Naive thymus-derived CD8-positive, alpha-beta T cell (primary cell): ENCODE results near the gene CIB2. TPM values are rescaled to one million over a fixed set of nuclear protein-coding genes. Genes with fewer than 3 reads are reported as not detected.
A peak's percentile ranks its signal among the peaks of the same experiment; 100 is the strongest.

Experiments
- ATAC-seq, 2 donors: fragments of 150-1000 bp; cut with Tn5 transposase in 1 of 2; sonication (Bioruptor Pico), chemical (Tn5 transposase) in 1 of 2; 1 replicate in 1 of 2; 2 replicates in 1 of 2; pipeline ENCODE4 v1.10.0; 2021; ENCODE audit warnings: mild to moderate bottlenecking in 2 of 2, moderate library complexity in 2 of 2
- POLR2A ChIA-PET: fragments of 350-600 bp; sonication (Branson Sonifier 250); formaldehyde crosslinking; loops from one replicate; lab custom pipeline; 2021; ENCODE audit warnings: antibody characterized with exemption; lab: Charles Lee
- DNase-seq, 10 donors: peaks; one replicate each; pipeline versions ENCODE4 v3.0.0 to v3.0.0-alpha.2; 2020 to 2022
- H3K27ac Mint-ChIP-seq, 10 donors: one replicate each; pipeline ENCODE4 v1.8.0; 2020 to 2022; ENCODE audit warnings: mild to moderate bottlenecking in 10 of 10, mixed read lengths in 10 of 10, moderate library complexity in 4 of 10, inconsistent platforms in 1 of 10
- H3K27me3 Mint-ChIP-seq, 5 donors: one replicate each; pipeline ENCODE4 v1.8.0; 2021 to 2022; ENCODE audit warnings: mixed read lengths in 5 of 5
- H3K36me3 Mint-ChIP-seq, 3 donors: one replicate each; pipeline ENCODE4 v1.8.0; 2020 to 2022; ENCODE audit warnings: mixed read lengths in 3 of 3, mild to moderate bottlenecking in 2 of 3, inconsistent platforms in 1 of 3
- H3K4me1 Mint-ChIP-seq, 4 donors: one replicate each; pipeline ENCODE4 v1.8.0; 2021 to 2022; ENCODE audit warnings: mixed read lengths in 4 of 4
- H3K4me3 Mint-ChIP-seq, 10 donors: one replicate each; pipeline ENCODE4 v1.8.0; 2020 to 2022; ENCODE audit warnings: mild to moderate bottlenecking in 10 of 10, mixed read lengths in 10 of 10, moderate library complexity in 6 of 10, inconsistent platforms in 1 of 10
- H3K9me3 Mint-ChIP-seq, 9 donors: one replicate each; pipeline ENCODE4 v1.8.0; 2020 to 2022; ENCODE audit warnings: mixed read lengths in 9 of 9, mild to moderate bottlenecking in 3 of 9, inconsistent platforms in 1 of 9, moderate library complexity in 1 of 9
- polyA plus RNA-seq, 3 donors: library from polyadenylated mRNA; unstranded; fragments of 300-500 nt; fragmentation: Illumina TruSeq; gene quantifications; one replicate each; pipeline ENCODE4 v1.2.3, GENCODE V29; 2021
- total RNA-seq, 8 experiments: library from RNA in 2 of 8; stranded (reverse) in 2 of 8; gene quantifications; one replicate each; pipeline ENCODE4 v1.2.3 and lab custom pipeline; 2021 to 2026

The CIB2 gene
- total and polyA plus RNA-seq, 5 experiments from 2014 or later: 1.2 to 3.4 (median 1.6) TPM

DNA sequence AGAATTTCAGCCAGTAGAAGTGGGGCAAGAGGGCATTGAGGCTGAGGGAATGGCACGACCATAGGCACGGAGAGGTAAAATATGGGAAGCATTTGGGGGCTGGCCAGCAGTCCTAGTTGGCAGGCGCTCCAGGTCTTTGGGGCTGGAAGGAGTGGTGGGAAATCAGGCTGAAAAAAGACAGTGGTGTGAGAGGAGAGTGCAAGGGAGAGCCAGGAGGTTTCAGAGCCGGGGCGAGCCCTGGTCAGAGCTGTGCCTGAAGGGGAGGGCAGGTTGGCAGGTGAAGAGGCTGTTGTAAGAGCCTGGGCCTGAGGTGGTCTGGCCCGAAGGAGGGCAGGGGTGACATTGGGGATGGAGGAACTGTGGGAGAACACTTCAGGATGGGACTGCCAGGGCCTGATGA lies 16.3 kb upstream of the CIB2 start:
- no peak for ATAC-seq
- POLR2A ChIA-PET: interaction anchor here (0.6 to 4.8 kb wide), 3 partner anchors 16 to 1284 kb away, joined by 3 to 29 read pairs (median 3); partner anchors contain the start of gene CIB2
- no peak for DNase-seq
- Mint-ChIP-seq H3K4me3 (peak overlapping the region in 9 of 10 donors; percentile 23 to 89 (median 65)), H3K4me1 (peaks cover 20 to 41% (median 33%) of the 10 kb centered on the region in 4 donors), H3K36me3 (no peaks in the 10 kb centered on the region), H3K27ac (peak overlapping the region in 8 of 10 donors; percentile 15 to 80 (median 53)), H3K9me3 (no peaks in the 10 kb centered on the region), H3K27me3 (no peaks in the 10 kb centered on the region)

DNA sequence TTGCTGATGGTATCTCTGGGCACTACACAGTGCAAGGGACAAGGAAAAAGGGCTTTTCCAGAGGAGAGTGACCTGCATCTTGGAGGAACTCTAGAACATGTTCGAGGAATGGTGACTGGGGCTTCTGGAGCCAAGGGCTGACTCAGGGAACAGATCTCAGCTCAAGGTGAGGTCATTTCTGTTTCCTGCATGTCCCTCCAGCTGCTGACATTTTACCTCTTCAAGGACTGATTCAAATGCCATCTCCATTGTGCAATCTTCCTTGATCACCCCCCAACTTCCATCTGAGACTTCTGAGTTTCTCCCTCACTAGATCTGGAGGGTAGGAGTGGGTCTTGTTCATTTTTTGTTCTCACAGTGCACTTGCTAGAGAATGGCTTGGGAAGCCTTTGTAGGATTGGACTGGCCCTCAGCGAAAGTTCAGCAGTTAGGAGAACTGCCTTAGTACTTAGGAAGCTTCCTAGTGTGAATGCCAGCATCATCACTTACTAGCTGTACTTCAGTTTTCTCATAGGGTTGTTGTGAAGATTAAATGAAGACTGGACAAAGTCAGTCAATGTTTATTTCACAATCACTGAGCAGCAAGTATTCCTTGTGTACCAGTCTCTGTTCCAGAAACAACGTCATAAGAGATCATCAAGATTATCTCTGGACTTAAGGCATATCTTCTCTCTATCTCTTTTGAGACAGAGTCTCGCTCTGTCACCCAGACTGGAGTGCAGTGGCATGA lies 15.3 kb upstream of the CIB2 start:
- Mint-ChIP-seq H3K36me3 (no peaks in the 10 kb centered on the region), H3K27me3 (no peaks in the 10 kb centered on the region), H3K27ac (peak overlapping the region in 1 of 10 donors; percentile 34), H3K4me3 (no peak overlapping the region), H3K9me3 (no peaks in the 10 kb centered on the region), H3K4me1 (peaks cover 22 to 36% (median 31%) of the 10 kb centered on the region in 4 donors)
- POLR2A ChIA-PET: interaction anchor here (0.6 to 4.8 kb wide), 2 partner anchors 15 to 390 kb away, joined by 3 to 29 read pairs; partner anchors contain the start of gene CIB2
- no peak for ATAC-seq
- DNase-seq: no peak

DNA sequence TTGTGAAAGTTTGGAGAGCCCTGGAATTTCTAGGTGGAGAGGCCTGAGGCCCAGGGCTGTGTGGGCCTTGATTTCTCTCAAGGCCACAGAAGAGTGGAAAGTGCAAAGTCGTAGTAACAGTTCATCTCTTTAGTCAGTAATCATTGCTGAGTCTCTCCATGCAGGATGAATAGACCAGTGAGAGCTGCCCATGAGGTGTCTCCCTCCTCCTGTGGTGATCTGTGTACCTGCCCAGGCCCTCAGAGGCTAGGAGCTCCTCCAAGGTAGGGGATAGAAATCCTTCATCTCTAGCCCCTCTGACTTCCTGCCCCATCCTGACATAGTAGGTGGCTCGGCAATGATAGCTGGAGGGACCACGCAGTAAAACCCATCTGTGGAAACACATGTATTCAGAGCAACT lies 11.1 kb upstream of the CIB2 start:
- Mint-ChIP-seq H3K27me3 (no peaks in the 10 kb centered on the region), H3K27ac (no peak overlapping the region), H3K36me3 (no peaks in the 10 kb centered on the region), H3K4me3 (no peak overlapping the region), H3K4me1 (peaks cover 2 to 4% (median 3%) of the 10 kb centered on the region in 4 donors), H3K9me3 (no peaks in the 10 kb centered on the region)
- POLR2A ChIA-PET: no interaction called here
- no peak for DNase-seq
- ATAC-seq: no peak

DNA sequence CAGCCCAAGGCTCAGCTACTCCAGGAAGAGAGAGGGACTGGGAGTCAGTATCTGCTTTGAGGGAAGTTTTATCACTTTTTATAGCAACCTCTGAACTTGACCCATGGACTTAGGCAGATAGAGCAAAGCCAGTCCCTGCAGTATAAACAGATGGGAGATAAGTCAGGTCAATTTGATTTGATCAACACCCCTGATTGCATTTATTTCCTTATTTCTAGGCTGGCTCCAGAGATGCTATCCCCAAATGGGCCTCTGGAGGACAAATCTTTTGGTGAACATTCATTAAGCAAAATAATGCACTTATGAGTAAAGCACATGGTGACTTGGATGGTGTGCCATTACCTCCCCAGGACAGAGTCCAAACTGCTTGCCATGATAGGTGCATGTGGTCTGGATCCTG lies 9.0 kb upstream of the CIB2 start:
- no peak for DNase-seq
- H3K4me1 Mint-ChIP-seq: peaks cover 0 to 2% (median under 1%) of the 10 kb centered on the region in 4 donors
- no peaks in the 10 kb centered on the region for H3K9me3 Mint-ChIP-seq
- no peak overlapping the region for H3K27ac Mint-ChIP-seq
- H3K27me3 Mint-ChIP-seq: no peaks in the 10 kb centered on the region
- ATAC-seq: no peak
- POLR2A ChIA-PET: interaction anchor here (1.2 kb wide), 1 partner anchor 9 kb away, joined by 4 read pairs; the partner anchor contains the start of gene CIB2
- no peak overlapping the region for H3K4me3 Mint-ChIP-seq
- H3K36me3 Mint-ChIP-seq: no peaks in the 10 kb centered on the region

DNA sequence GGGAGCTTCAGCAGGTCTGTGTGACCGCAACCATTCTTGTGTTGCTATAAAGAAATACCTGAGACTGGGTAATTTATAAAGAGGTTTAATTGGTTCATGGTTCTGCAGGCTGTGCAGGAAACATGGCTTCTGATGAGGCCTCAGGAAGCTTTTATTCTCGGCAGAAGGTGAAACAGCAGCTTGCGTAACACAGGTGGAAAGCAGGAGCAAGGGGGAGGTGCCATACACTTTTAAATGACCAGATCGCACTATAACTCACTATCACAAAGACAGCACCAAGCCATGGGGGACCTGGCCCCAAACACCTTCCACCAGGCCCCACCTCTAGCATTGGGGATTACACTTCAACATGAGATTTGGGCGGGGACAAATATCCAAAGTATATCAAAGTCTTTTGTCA lies 8.3 kb upstream of the CIB2 start:
- H3K27me3 Mint-ChIP-seq: no peaks in the 10 kb centered on the region
- DNase-seq (no peak), ATAC-seq (no peak)
- H3K27ac Mint-ChIP-seq: no peak overlapping the region
- H3K4me3 Mint-ChIP-seq: no peak overlapping the region
- no peaks in the 10 kb centered on the region for H3K9me3 Mint-ChIP-seq
- H3K4me1 Mint-ChIP-seq: peaks cover 0 to 2% (median under 1%) of the 10 kb centered on the region in 4 donors
- no peaks in the 10 kb centered on the region for H3K36me3 Mint-ChIP-seq
- POLR2A ChIA-PET: interaction anchor here (1.1 kb wide), 1 partner anchor 10 kb away, joined by 3 read pairs; the partner anchor contains the start of gene IDH3A

DNA sequence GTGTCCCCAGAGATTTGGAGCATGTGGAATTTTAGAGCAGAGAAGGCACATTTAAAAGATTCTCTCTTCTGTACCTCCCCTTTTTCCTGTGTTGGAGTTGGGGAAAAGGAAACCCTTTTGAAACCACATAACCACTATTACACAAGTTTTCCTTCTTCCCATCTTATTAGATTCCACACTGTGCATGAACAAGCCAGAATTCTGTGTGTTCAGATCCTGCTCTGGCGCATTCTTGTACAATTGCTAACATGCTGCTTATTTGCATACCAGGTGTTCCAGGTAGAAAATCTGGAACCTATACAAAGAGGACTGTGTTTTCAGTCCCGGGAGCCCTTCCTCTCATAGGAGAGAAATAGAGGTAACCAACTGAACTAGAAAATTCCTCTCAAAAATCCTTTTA lies 2.6 kb upstream of the CIB2 start:
- DNase-seq: no peak
- no peak overlapping the region for H3K4me3 Mint-ChIP-seq
- no peaks in the 10 kb centered on the region for H3K36me3 Mint-ChIP-seq
- H3K4me1 Mint-ChIP-seq: peaks cover 14 to 38% (median 32%) of the 10 kb centered on the region in 4 donors
- H3K27me3 Mint-ChIP-seq: no peaks in the 10 kb centered on the region
- H3K27ac Mint-ChIP-seq: peak overlapping the region in 3 of 10 donors; percentile 55 to 83 (median 58)
- ATAC-seq: no peak
- H3K9me3 Mint-ChIP-seq: no peaks in the 10 kb centered on the region
- POLR2A ChIA-PET: no interaction called here

DNA sequence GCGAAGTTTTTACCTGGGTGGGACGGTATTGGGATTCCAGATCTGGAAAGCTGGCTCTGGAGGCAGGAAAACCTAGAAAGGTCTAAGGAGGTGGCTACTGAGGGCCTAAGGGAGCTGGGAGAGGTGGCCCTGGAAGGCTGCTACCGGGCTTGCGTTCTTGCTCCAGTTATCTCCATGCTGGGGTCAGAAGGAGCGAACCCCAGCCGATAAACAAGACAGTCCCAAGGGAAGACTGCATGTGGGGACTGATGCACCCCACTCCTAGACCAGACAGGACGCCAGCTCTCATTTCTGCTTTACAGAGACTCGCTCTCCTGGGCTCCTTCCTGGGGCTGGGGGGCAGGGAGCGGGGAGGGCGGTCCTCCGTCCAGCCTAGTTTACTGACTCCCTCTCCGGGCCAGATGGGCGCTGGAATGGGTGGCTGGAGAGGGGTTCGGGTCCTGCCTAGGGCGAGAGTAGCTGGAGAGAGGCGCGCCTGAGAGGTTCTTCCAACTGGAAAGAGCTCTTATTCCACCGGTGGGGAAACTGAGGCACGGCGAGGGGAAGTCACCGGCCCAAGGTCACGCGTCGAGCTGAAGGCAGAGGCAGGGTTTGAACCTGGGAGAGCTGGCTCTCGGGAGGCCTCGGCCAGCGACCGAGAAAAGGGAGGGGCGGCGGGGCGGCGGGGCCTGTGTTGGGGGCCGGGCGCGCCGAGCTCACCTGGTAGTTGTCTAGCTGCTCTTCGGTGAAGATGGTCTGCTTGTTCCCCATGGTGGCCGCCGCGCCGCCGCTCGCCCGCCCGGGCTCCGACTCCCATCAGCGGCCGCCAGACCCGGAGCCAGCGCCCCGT lies 565 bp downstream of the CIB2 start:
- Mint-ChIP-seq H3K27ac (peak overlapping the region; percentile 81 to 96 (median 94)), H3K4me3 (peak overlapping the region; percentile 70 to 89 (median 80)), H3K27me3 (no peaks in the 10 kb centered on the region), H3K36me3 (no peaks in the 10 kb centered on the region), H3K4me1 (peaks cover 16 to 47% (median 32%) of the 10 kb centered on the region in 4 donors), H3K9me3 (no peaks in the 10 kb centered on the region)
- POLR2A ChIA-PET: interaction anchor here (0.5 to 2.5 kb wide), 7 partner anchors 10 to 291 kb away, joined by 3 to 29 read pairs (median 4); partner anchors contain the start of genes DNAJA4, IDH3A, SKIC8 and TBC1D2B
- ATAC-seq: peak; percentile 69 to 71
- peak in 2 of 10 donors; percentile 17 to 33 for DNase-seq

DNA sequence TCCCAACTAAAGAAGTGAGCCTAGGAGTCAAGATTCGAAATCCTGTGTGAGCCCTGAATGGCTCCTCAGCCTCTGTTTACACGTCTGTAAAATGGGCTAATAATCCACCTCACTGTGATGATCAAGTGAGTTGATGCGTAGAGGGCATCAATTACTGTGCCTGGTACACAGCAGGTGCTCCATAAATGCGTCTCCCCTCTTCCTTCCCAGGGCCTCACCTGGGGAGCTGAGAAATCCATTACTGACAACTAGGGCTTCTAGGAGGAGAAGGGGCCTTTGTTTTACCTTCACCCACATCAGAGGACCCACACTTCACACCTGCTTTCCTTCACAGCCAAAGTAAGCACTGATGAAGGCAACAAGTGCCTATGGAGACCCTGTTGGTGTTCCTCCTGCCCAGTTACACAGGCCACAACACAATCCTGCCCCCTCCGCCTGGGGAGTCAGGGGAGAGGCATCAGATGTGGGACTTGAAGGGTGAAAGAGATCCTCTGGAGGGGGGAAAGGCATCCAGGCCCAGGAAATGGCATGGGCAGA lies 1.4 kb downstream of the CIB2 start:
- peak overlapping the region; percentile 70 to 89 (median 80) for H3K4me3 Mint-ChIP-seq
- H3K4me1 Mint-ChIP-seq: peaks cover 16 to 47% (median 32%) of the 10 kb centered on the region in 4 donors
- H3K9me3 Mint-ChIP-seq: no peaks in the 10 kb centered on the region
- H3K27me3 Mint-ChIP-seq: no peaks in the 10 kb centered on the region
- H3K27ac Mint-ChIP-seq: peak overlapping the region; percentile 81 to 96 (median 94)
- ATAC-seq (peak in 1 of 2 donors; percentile 33), DNase-seq (peak in 3 of 10 donors; percentile 25 to 39 (median 27))
- H3K36me3 Mint-ChIP-seq: no peaks in the 10 kb centered on the region
- POLR2A ChIA-PET: interaction anchor here (1.4 to 2.5 kb wide), 3 partner anchors 17 to 170 kb away, joined by 3 to 29 read pairs (median 5); partner anchors contain the start of genes IDH3A and SKIC8

DNA sequence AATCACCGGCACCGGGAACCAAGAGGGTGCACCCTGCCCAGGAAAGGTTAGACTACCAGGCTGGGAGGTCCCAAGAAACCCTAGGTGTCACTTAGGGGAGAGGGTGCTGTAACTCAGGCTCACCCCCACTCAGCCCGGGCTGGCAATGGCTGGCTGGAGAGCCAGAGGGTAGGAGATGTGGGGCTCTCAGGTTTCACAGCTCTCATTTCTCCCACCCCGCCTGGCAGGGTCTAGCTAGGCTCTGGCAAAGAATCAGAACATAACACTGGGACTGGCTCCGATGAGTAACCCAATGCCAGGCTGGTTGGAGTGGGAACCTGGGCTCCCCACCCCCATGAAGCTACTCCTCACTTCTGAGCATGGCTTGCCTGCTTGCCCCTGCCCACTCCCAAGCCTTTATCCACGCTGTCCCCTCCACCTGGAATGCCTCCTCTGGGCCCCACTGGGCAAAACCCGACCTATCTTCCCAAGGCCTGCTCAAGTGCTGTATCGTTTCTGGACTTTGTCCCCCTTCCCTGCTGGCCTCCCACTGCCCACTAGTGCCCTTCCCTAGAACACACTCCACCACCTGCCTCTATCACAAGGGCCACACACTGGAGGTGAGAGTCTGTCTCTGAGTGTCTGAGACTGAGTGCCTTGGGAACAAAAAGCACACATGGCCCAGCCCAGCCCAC lies 2.0 kb downstream of the CIB2 start:
- H3K27me3 Mint-ChIP-seq: no peaks in the 10 kb centered on the region
- peak overlapping the region in 1 of 10 donors; percentile 81 for H3K4me3 Mint-ChIP-seq
- peak overlapping the region; percentile 81 to 96 (median 94) for H3K27ac Mint-ChIP-seq
- ATAC-seq: peak; percentile 13 to 31
- no peaks in the 10 kb centered on the region for H3K9me3 Mint-ChIP-seq
- DNase-seq: peak in 2 of 10 donors; percentile 13 to 33
- no peaks in the 10 kb centered on the region for H3K36me3 Mint-ChIP-seq
- peaks cover 16 to 47% (median 32%) of the 10 kb centered on the region in 4 donors for H3K4me1 Mint-ChIP-seq
- POLR2A ChIA-PET: interaction anchor here (1.5 kb wide), 1 partner anchor 17 kb away, joined by 3 read pairs; no protein-coding TSS in a partner anchor

DNA sequence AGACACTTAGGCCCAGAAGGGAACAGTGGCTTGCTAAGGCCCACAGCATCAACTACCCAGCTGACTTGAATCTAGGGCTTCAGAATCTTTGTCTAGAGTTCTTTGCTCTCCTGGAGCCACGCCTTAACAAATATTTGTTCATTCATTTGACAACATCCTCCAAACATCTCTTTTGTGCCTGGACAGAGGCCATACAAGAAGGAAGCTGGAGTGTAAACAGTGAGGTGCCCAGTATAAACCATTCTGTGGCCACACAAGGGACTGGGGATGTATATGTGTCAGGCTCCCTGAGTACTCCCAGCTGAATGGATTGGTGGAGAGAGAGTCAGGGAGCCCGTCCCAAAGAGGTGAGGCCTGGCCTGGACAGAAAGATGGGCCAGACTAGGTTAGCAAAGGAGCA lies 3.4 kb downstream of the CIB2 start:
- POLR2A ChIA-PET: no interaction called here
- DNase-seq (no peak), ATAC-seq (no peak)
- H3K36me3 Mint-ChIP-seq: no peaks in the 10 kb centered on the region
- H3K9me3 Mint-ChIP-seq: no peaks in the 10 kb centered on the region
- H3K27me3 Mint-ChIP-seq: no peaks in the 10 kb centered on the region
- H3K4me3 Mint-ChIP-seq: peak overlapping the region in 1 of 10 donors; percentile 21
- peaks cover 16 to 38% (median 27%) of the 10 kb centered on the region in 4 donors for H3K4me1 Mint-ChIP-seq
- H3K27ac Mint-ChIP-seq: peak overlapping the region; percentile 58 to 95 (median 80)

DNA sequence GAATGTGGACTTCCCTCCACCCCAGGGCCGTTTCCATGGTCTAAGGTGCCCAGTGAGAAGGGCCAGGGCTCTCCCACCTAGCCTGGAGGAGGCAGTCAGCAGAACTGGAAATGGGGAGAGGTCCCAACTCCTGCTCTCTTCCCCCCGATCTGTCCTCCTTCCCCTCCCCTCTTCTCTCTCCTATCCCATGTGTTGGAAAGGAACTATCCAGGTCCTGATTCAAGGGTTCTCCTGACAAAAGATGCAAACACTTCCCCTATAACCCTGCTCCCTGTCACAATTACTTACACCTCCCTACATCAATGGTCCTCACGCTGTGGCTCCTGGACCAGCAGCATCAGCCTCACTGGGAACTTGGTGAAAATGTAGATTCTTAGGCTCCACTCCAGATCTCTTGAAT lies 6.0 kb downstream of the CIB2 start:
- Mint-ChIP-seq H3K36me3 (no peaks in the 10 kb centered on the region), H3K4me3 (no peak overlapping the region), H3K4me1 (peaks cover 6 to 18% (median 9%) of the 10 kb centered on the region in 4 donors), H3K27ac (no peak overlapping the region), H3K9me3 (no peaks in the 10 kb centered on the region), H3K27me3 (no peaks in the 10 kb centered on the region)
- DNase-seq: no peak
- no peak for ATAC-seq
- POLR2A ChIA-PET: no interaction called here

DNA sequence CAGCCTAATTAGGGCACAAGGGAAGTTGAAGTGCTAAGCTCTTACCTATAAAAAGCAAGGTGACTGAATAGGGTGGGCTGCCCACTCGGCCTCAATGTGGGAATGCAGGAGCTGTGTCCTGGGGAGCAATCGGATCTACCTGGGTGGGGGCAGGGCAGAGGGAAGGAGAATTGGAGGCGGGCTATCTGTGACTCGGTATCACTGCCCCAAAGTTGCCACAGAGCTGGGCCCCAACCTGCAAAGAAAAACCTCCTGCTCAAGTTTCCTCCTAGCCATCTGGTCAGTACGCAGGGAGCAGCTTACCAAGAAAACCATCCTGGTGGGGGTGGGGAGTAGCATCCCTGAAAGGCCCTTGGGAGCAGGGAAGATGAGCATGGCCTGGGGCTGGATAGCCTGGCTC lies 10.7 kb downstream of the CIB2 start:
- Mint-ChIP-seq H3K27me3 (no peaks in the 10 kb centered on the region), H3K9me3 (no peaks in the 10 kb centered on the region), H3K4me3 (no peak overlapping the region), H3K36me3 (no peaks in the 10 kb centered on the region), H3K27ac (no peak overlapping the region), H3K4me1 (no peaks in the 10 kb centered on the region)
- ATAC-seq (no peak), DNase-seq (no peak)
- POLR2A ChIA-PET: no interaction called here
